GM19438 (cell line): ENCODE results near the gene ANLN.
"Not testable (repeated sequence)": the region's sequence is repeated elsewhere in the genome, so short reads cannot be mapped to it uniquely, and the experiment has no call there.

ENCODE experiments used
- ATAC-seq: cut with Tn5 transposase; IDR thresholded peaks from one replicate; pipeline ENCODE4 v1.9.1; 2021; ENCODE audit warnings: low read depth; ENCODE audit not compliant: unreplicated experiment

The ANLN gene

DNA sequence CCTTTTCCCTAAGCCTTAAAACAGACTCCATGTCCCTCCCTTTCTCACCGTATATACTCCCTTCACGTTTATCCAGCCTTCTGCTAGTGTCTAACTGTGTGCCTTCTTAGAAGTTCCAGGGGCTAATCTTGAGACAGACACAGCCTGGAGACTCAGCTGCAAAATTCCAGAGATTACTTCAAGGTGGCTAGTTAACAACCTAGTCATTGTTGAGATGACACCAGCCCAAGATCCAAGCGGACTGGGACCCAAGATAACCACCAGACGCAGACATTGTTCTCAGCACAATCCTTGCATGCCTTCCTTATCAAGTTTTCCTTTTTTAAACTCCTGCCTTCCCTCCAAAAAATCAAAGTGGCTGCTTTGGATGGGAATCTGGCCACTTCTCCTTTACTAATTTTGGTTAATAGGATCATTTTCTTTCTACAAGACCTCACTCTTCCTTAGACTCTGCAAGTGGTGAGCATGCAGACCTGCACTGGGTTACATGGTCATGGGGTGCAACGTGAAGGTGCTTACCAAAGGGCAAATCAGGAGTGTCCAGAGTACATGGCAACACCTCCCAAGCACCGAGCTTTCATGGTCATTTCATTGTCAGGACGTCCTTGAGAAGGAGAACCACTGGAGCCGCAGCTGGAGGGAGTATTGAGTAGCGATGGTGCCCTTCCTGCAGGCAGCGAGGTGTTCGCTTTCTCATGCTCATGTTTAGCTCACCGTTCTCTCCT, 69.7 kb downstream of the ANLN start:
- ATAC-seq: no peak

DNA sequence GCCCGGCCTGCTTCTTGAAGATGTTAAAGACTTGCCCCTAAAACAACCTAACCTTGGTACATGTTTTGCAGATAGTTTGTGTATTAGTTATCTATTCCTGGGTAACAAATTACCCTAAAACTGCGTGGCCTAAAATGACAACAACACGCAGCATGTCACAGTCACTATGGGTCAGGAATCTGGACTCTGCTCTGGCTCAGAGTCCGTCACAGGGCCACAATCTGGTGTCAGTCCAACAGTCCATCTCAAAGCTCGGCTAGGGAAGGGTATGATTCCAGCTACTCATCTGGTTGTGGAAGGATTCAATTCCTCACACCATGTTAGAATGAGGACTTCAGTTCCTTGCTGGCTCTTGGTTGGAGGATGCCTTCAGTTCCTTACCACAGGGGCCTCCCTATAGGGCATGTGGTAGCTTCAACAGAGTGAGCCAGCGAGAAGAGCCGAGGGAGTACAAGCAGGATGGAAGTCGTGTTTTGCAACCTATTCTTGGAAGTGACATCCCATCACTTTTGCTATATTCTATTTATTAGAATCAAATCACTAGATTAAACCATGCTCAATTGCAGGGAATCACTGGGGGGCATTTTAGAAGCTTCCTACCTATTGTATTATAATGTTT, 71.3 kb downstream of the ANLN start:
- ATAC-seq: no peak

DNA sequence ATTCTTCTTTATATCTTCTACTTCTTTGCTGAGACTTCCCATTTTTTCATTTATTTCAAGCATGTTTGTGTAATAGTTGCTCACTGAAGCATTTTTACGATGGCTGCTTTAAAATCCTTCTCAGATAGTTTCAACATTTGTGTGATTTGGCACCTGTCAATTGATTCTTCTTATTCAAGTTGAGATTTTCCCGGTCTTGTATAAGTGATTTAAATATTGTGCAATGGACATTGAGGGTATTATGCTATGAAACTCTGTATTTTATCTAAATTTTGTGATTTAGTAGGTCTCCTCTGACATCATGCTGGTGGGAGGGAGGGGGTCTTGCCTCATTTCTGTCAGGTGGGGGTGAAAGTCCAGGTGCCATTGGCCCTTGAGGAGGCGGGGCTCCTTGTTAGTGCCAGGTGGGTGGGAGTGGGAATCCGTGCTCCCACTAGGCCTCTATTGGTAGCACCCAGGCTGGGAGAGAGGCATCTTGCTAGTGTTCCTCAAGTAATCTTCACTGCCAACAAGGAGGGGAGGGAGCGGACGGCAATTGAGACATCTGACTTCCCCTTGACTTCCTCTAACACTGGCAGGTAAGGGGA, 73.0 kb downstream of the ANLN start:
- no peak for ATAC-seq

DNA sequence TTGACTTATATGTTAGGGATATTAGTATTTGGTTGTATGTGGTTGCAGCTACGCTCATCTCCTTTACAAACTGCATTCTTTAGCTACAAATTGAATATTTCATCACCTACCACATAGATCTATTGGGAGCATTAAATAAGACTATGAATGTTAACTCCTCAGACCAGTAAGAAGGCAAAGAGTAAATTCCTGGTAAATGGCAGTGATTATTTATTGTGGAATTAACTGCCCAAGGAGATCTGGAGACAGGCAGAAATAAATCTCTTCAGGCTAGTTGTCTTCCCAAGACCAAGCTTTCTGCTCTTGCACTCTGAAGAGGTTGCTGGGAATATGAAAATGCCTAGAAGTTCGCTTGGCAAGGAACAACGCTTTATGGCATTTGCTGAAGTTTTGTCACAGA, 74.6 kb downstream of the ANLN start:
- no peak for ATAC-seq

DNA sequence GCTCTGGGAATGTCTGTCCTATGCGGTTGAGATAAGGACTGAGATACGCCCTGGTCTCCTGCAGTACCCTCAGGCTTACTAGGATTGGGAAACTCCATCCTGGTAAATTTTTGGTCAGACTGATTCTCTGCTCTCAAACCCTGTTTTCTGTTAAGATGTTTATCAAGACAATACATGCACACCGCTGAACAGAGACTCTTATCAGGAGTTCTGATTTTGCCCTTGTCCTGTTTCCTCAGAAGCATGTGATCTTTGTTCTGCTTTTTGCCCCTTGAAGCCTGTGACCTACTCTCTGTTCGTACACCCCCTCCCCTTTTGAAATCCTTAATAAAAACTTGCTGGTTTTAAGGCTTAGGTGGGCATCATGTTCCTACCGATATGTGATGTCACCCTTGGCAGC, 76.3 kb downstream of the ANLN start:
- not testable (repeated sequence) for ATAC-seq

DNA sequence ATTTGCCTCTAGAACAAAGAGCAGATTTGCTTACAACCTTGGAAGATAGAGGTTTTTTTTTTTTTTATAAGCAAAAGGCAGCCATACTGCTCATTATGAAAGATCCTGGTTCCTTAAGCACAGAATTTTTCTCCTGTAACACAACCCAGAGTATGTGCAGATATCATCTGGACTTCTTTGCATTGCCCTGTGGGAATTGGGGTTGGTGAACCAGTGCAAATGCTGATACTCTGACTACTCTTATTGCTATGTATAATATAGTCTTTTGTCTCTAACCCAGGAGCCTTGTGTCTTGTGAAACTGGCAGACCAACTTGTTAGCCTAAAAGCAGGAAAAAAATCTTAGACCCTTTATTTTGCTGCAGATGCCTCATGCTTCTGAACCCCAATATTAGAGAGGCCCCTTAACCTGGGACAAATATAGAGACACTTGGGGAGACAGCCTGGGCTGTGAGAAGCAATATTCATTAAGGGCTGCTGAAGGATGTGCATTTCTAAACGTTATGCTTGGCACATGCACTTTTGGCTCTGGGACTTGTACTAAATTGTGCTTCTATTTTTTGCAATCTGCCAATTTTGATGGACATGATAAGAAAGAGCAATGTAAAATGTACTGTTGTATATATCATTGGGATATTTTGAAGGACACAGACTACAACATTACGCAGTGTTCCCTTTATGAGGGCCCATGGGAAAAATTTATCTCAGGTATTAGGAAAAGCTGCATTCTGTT, 78.9 kb downstream of the ANLN start:
- ATAC-seq: no peak

DNA sequence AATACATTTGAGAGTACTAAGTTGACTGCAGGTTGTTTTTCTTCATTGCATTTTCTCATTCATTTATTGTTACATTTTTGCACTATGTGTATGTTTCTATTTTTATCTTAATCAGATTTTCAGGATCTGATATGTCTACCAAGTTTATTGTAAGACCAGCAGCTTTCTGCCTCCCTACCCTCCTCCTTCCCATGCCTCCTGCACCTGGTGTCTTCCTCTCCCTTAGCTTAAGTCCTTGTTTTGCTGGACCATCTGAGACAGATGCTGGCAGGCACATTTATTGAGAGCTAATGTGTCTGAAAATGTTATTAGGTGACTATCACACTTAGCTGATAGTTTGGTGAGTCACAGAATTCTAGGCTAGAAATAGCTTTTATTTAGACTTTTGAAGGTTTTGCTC, 79.6 kb downstream of the ANLN start:
- no peak for ATAC-seq

DNA sequence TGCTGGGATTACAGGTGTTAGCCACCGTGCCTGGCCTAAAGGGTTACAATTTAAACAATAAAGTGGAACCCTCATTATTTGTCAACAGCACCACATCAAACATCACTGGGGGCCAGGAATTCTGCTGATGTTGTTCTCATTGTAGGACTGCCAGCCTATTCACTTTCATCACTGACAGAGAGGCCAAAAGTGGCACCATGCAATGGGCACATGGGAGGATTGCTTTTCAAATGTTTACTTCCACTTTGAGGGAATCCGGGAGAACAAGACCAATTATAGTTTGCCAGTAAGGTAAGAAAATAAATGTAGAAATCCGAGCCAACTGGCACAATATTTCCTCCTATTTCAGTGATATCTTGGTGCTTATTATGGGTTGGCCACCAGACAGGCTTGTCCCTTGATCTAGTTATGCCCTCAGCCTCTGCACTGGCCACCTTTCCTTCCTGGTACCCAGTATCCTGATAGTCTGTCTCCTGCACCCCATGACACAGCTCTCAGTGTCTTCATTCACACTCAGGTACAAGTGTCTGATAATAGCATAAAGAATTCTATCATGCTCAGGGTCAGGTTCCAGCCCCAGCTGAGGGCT, 82.6 kb downstream of the ANLN start:
- no peak for ATAC-seq

DNA sequence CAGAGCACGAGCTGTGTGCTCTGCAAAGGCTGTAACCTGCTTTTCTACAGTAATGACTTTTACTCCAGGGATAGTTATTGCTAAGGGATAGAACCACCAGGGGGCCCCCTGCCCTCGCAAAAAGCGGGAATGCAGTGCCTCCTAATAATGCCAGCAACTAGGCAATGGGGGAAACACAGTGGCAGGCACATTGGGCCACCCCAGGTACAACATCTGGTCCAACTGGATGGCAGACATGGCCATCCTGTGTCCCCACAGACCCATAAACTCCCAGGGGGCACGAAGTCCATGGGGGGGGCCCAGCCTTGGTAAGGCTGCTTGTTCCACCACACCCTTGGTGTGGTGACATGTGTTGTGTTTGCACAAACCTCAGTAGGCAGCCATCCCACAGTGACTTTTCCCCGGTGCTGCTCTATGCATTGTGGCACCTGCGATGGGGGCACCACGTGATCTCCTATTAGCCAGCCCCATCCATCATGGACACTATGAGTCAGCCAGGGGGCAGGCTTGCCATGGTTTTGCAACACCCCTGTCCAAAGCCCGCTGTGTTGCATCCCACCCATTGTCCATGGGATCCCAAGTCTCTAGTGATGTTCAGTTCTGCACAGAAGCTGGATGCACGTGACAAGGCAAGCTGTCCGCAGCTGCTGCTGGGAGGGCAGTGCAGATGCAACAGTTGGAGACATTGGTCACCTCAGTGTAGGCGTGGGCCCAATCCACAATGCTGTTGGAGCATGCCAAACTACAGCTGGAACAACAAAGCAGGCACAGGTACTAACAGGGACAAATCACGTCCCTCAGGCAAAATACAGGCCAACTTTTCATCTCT, 84.0 kb downstream of the ANLN start:
- ATAC-seq: no peak

DNA sequence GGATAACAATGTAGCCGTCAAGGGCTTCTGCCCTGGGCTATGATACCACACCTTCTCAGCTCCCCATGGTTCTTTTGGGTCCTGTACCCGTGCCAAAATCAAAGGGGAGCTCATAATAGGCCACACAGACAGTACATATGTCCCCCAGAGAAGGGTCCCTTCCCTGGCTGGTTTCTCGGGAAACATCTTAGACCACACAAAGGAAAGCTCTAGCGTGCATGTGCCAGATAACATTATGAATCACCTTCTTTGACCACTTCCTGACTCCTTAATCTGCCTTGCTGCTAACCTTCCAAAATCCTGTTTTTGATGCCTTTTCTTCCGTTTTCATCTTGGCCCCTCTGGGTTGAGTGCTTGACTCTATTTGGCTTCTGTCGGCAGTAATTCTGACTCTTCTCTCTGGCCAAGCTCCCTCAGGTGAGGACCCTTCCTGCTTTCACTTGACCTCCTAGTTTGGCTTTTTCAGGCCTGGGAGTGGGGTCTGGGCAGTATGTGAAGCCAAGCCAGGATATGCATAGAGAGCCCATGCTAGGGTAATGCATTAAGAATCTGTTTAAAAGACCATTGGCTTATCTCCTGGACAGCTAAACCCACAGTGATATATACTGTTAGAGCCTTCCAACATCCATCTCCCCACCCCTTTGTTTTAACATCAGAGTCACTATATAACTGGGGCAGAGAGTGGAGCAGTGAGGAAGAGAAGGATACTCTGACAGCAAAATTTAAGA, 84.8 kb downstream of the ANLN start:
- ATAC-seq: no peak

DNA sequence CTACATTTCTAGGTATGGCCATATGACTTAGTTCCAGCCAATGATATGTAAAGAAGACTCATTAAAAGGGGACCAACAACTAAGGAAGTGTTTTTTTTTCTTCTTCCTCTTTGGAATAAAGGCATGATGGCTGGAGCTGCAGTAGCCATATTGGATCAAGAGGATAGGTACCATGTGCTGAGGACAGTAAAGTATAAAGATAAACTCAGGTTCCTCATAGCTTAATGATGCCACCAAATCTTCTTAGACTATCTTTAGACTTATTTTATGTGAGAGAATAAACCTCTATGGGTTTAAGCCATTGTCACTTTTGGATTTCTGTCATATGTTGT, 85.3 kb downstream of the ANLN start:
- no peak for ATAC-seq

DNA sequence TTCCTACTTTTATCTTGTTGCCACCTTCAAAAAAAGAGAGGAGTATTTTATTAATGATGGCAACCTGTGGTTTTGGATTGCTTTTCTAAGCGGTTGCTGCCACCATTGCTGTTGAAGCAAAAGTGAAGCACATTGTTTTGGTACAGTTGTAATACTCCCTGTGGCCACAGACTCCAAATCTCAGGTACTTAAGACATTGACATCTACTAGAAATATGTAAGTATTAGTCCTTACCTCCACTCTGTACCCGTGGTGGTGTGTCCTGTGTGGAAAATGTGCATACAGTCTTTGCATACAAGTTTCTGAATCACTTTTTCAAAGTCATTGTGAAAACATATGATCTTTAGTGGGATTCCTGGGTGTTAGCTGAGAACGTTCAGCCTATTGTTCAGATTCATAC, 85.7 kb downstream of the ANLN start:
- ATAC-seq: no peak

DNA sequence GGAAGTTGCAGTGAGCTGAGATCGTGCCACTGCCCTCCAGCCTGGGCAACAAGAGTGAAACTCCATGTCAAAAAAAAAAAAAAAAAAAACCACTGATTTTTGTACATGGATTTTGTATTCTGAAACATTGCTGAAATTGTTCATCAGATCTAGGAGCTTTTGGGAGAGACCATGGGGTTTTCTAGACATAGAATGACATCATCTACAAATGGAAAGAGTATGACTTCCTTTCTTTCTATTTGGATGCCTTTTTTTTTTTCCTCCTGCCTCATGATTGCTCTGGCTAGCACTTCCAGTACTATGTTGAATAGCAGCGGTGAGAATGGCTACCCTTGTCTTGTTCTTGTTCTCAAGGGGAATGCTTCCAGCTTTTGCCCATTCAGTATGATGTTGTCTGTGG, 89.1 kb downstream of the ANLN start:
- ATAC-seq: no peak

DNA sequence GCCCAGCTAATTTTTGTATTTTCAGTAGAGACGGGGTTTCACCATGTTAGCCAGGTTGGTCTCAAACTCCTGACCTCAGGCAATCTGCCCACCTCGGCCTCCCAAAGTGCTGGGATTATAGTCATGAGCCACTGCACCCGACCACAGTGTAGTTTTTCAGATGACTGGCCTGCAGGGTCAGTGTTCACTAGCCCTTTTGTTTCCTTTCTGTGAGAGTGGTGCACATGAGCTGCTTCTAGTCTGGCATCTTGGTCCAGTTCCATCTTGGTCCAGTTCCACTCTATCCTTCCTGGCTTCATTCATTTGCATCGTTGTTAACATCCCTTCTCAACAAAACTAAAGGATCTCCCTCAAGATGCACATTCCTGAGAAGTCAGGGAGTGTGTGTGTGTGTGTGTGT, 94.2 kb downstream of the ANLN start:
- ATAC-seq: not testable (repeated sequence)

DNA sequence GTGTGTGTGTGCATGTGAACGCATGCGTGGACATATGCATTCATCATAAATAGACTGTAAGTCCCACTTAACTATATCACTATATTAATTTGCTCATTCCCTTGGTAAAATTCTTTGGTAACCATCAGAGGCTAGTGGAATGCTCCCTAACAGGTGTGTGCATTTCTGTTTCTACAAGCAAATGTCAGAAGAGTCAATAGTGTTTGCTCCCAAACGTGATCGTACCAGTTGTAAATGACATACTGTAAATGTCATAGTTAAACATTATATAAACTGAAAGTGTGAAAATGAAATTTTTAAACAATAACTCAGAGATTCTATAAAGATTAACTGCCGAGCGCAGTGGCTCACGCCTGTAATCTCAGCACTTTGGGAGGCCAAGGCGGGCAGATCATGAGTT, 94.6 kb downstream of the ANLN start:
- ATAC-seq: no peak

DNA sequence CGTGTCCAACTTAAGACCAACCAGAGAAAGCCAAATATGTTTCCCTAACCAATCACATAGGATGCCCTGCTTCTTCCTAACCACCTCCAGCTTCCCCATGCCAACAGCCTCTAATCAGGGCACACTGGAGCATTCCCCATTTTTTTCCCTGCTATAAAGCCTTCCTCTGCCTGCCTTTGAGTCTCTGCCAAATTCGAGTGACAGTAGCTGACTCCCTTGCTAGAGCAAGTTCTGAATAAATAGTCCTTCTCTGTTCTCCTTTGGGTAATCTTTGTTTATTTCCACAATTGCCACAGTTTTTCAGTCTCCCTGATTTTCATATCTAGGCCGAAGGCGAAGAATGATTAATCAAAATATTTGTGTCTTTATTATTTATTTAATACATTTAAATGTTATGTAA, 96.7 kb downstream of the ANLN start:
- no peak for ATAC-seq

DNA sequence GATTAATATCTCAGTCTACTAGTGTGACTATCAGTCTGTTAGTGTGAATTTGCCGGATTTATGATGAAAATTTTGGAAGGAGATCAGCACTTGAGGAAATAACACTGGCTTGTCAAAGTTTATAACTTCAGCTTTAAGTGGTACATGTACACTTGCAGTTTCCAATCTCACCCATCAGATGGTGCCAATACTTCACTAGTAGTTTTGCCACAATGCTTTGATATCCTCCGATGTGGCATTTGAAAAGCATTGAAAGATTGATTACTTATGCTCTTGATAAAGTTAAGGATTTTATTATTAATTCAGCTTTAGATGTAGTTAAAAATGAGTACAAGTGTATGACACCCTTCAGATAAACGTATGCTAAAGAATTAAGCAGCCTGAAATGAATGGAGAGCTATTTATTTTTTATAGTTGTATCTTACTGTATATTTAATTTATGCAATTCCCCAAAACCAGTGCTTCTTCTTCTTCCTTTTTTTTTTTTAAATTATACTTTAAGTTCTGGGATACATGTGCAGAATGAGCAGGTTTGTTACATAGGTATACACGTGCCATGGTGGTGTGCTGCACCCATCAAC, 98.2 kb downstream of the ANLN start:
- no peak for ATAC-seq

DNA sequence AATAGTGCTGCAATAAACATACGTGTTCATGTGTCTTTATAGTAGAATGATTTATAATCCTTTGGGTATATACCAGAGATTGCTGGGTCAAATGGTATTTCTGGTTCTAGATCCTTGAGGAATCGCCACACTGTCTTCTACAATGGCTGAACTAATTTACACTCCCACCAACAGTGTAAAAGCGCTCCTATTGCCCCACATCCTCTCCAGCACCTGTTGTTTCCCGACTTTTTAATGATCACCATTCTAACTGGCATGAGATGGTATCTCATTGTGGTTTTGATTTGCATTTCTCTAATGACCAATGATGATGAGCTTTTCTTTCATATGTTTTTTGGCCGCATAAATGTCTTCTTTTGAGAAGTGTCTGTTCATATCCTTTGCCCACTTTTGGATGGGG, 99.0 kb downstream of the ANLN start:
- ATAC-seq: not testable (repeated sequence)

DNA sequence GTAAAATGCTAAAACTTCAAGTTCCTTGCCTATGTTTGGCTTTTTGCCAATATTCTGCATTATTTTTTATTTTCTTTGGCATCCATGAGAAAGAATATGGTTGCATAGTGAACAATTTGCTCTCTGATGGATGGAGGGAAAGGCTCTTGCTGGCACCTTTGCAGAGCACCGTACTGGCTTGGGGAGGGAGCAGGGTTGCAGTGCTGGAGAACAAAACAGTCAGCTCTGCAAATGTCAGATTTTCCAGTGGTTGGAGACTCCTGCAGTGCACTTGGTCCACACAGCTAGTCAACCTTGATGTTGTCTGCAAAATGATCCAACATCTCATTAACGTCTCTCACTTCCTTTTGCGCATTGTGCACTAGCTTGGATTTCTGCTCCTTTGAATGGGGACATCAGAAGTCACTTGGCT, 100.8 kb downstream of the ANLN start:
- no peak for ATAC-seq
